Neural progenitor cell (in vitro differentiated cells): Measurements from ENCODE around the gene NRG3. TPM values are rescaled to one million over a fixed set of nuclear protein-coding genes. Genes with fewer than 3 reads are reported as not detected.

Source experiments
- DNase-seq: peaks from one replicate; pipeline ENCODE4 v3.0.0-alpha.2; 2016; ENCODE audit warnings: low spot score
- H2AFZ ChIP-seq: fragments of 200-600 bp; sonication (generic); replicated peaks from 2 replicates; pipeline ENCODE4 v1.6.1; 2016; ENCODE audit warnings: antibody characterized with exemption
- H3F3A ChIP-seq: fragments of 200-600 bp; sonication (generic); 2 replicates; pipeline ENCODE4 v1.6.1; 2016; ENCODE audit warnings: antibody characterized with exemption, low read depth
- H3K27ac ChIP-seq: fragments of 200-600 bp; sonication (generic); 2 replicates; pipeline ENCODE4 v1.5.1; 2016; ENCODE audit warnings: mild to moderate bottlenecking
- H3K27me3 ChIP-seq: fragments of 200-600 bp; sonication (generic); 2 replicates; pipeline ENCODE4 v1.6.1; 2016; ENCODE audit warnings: mild to moderate bottlenecking, moderate library complexity
- H3K36me3 ChIP-seq: fragments of 200-600 bp; sonication (generic); 2 replicates; pipeline ENCODE4 v1.5.1; 2016
- H3K4me1 ChIP-seq: fragments of 200-600 bp; sonication (generic); 2 replicates; pipeline ENCODE4 v1.6.1; 2016; ENCODE audit warnings: mixed run types
- H3K4me2 ChIP-seq: fragments of 200-600 bp; sonication (generic); 2 replicates; pipeline ENCODE4 v1.6.1; 2016
- H3K4me3 ChIP-seq: fragments of 200-600 bp; sonication (generic); 2 replicates; pipeline ENCODE4 v1.5.1; 2016
- H3K79me2 ChIP-seq: fragments of 200-600 bp; sonication (generic); 2 replicates; pipeline ENCODE4 v1.6.1; 2016; ENCODE audit warnings: low read depth
- H3K9ac ChIP-seq: fragments of 200-600 bp; sonication (generic); 2 replicates; pipeline ENCODE4 v1.6.1; 2016
- H3K9me3 ChIP-seq: fragments of 200-600 bp; sonication (generic); 2 replicates; pipeline ENCODE4 v1.5.1; 2016; ENCODE audit warnings: low read depth
- H4K20me1 ChIP-seq: fragments of 200-600 bp; sonication (generic); 2 replicates; pipeline ENCODE4 v1.6.1; 2016; ENCODE audit warnings: low read depth
- H3K27ac Mint-ChIP-seq: 3 replicates; pipeline ENCODE4 v1.8.0; 2021; ENCODE audit warnings: mixed read lengths
- H3K27me3 Mint-ChIP-seq: 2 replicates; pipeline ENCODE4 v1.8.0; 2022; ENCODE audit warnings: low read depth, mild to moderate bottlenecking, inconsistent platforms, moderate library complexity, mixed read lengths; ENCODE audit not compliant: insufficient read depth
- H3K36me3 Mint-ChIP-seq: 3 replicates; pipeline ENCODE4 v1.8.0; 2021; ENCODE audit warnings: mixed read lengths
- H3K4me1 Mint-ChIP-seq: 3 replicates; pipeline ENCODE4 v1.8.0; 2021; ENCODE audit warnings: mixed read lengths
- H3K4me3 Mint-ChIP-seq: 3 replicates; pipeline ENCODE4 v1.8.0; 2021; ENCODE audit warnings: mild to moderate bottlenecking, moderate library complexity, mixed read lengths
- H3K9me3 Mint-ChIP-seq: 3 replicates; pipeline ENCODE4 v1.8.0; 2020; ENCODE audit warnings: mixed read lengths
- EZH2 ChIP-seq: fragments of 200-600 bp; sonication (generic); IDR thresholded peaks from 2 replicates; pipeline ENCODE4 v1.6.1; 2017; ENCODE audit warnings: antibody characterized with exemption, mild to moderate bottlenecking, moderate library complexity
- EZH2phosphoT487 ChIP-seq: fragments of 200-600 bp; sonication (generic); IDR thresholded peaks from 2 replicates; pipeline ENCODE4 v1.6.1; 2017; ENCODE audit warnings: antibody characterized with exemption
- total RNA-seq: library from RNA; depleted of rRNA; stranded (reverse); fragments of >200 nt; gene quantifications from 2 replicates; pipeline ENCODE4 v1.2.3, GENCODE V29; 2015; ENCODE audit warnings: low replicate concordance
- TF ChIP-seq, protein P1 (sequence below): fragments of 200-600 bp; sonication (generic); IDR thresholded peaks from 2 replicates; pipeline ENCODE4 v1.5.1; 2017; ENCODE audit warnings: antibody characterized with exemption, mild to moderate bottlenecking

The NRG3 gene
- total RNA-seq, 1 donor from 2014 or later: 1.9 TPM

DNA sequence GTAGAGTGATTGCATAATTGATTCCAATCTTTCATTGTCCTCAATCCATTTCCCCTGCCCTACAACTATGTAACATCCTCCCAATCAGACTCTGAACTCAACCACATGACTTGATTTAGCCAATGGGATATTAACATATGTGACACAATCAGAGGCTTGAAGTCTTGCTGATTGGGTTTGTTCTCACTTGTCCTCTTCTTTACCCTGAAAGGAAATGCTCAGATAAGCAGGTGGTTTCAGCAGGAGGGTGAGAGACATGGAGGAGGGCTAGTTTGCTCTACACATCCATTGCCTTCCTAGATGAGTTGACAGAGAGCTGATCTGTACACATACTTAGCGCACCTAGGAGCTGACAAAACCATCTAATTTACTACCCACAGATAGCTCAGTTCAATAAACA, 669.4 kb downstream of the NRG3 start:
- H3K9me3 ChIP-seq: no peaks in the 10 kb centered on the region
- H2AFZ ChIP-seq: no peak overlapping the region
- no peak for DNase-seq
- H3K4me2 ChIP-seq: no peak overlapping the region
- Mint-ChIP-seq H3K4me1 (peaks cover 3% of the 10 kb centered on the region), H3K27ac (no peak overlapping the region), H3K36me3 (no peaks in the 10 kb centered on the region), H3K27me3 (peaks cover 3% of the 10 kb centered on the region), H3K4me3 (no peak overlapping the region), H3K9me3 (no peaks in the 10 kb centered on the region)
- H3K4me1 ChIP-seq: no peaks in the 10 kb centered on the region
- no peaks in the 10 kb centered on the region for H3K27me3 ChIP-seq
- no peak overlapping the region for H3K4me3 ChIP-seq
- H3K79me2 ChIP-seq: no peaks in the 10 kb centered on the region
- no peaks in the 10 kb centered on the region for H3F3A ChIP-seq
- no peak overlapping the region for H3K9ac ChIP-seq
- no peaks in the 10 kb centered on the region for H3K36me3 ChIP-seq
- TF ChIP-seq, protein P1, sequence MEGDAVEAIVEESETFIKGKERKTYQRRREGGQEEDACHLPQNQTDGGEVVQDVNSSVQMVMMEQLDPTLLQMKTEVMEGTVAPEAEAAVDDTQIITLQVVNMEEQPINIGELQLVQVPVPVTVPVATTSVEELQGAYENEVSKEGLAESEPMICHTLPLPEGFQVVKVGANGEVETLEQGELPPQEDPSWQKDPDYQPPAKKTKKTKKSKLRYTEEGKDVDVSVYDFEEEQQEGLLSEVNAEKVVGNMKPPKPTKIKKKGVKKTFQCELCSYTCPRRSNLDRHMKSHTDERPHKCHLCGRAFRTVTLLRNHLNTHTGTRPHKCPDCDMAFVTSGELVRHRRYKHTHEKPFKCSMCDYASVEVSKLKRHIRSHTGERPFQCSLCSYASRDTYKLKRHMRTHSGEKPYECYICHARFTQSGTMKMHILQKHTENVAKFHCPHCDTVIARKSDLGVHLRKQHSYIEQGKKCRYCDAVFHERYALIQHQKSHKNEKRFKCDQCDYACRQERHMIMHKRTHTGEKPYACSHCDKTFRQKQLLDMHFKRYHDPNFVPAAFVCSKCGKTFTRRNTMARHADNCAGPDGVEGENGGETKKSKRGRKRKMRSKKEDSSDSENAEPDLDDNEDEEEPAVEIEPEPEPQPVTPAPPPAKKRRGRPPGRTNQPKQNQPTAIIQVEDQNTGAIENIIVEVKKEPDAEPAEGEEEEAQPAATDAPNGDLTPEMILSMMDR: no peak
- no peak for TF ChIP-seq EZH2
- no peak for TF ChIP-seq EZH2phosphoT487
- H4K20me1 ChIP-seq: no peaks in the 10 kb centered on the region
- H3K27ac ChIP-seq: no peak overlapping the region

DNA sequence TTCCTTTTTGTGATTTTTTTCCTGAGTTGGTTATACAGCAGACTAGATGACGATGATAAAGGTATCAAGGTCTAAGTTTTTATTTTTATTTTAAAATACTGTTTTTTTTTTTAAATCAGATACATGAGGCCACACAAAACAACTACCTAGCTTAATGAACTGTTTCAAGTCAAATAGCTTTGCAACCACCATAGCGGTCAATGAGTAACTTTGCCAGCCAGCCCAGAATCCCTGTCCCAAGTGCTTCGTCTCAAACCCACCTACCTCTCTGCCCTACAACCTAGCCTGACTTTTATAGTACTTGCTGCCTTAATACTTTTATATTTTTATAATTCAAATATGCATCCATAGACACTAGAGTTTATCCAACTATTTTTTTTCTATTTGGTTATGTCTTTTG, 676.5 kb downstream of the NRG3 start:
- TF ChIP-seq EZH2phosphoT487: no peak
- TF ChIP-seq EZH2: no peak
- no peak overlapping the region for H2AFZ ChIP-seq
- DNase-seq: no peak
- H3K4me1 ChIP-seq: no peaks in the 10 kb centered on the region
- no peak overlapping the region for H3K27ac ChIP-seq
- H3K36me3 ChIP-seq: no peaks in the 10 kb centered on the region
- H3K4me3 ChIP-seq: no peak overlapping the region
- H3K4me3 Mint-ChIP-seq: no peak overlapping the region
- H3K36me3 Mint-ChIP-seq: no peaks in the 10 kb centered on the region
- no peaks in the 10 kb centered on the region for H3K9me3 ChIP-seq
- H3K27me3 ChIP-seq: no peaks in the 10 kb centered on the region
- H3K79me2 ChIP-seq: no peaks in the 10 kb centered on the region
- H3K4me1 Mint-ChIP-seq: peaks cover 3% of the 10 kb centered on the region
- no peak overlapping the region for H3K4me2 ChIP-seq
- H3F3A ChIP-seq: no peaks in the 10 kb centered on the region
- H3K9ac ChIP-seq: no peak overlapping the region
- H3K27me3 Mint-ChIP-seq: no peaks in the 10 kb centered on the region
- H4K20me1 ChIP-seq: no peaks in the 10 kb centered on the region
- H3K9me3 Mint-ChIP-seq: no peaks in the 10 kb centered on the region
- H3K27ac Mint-ChIP-seq: no peak overlapping the region

DNA sequence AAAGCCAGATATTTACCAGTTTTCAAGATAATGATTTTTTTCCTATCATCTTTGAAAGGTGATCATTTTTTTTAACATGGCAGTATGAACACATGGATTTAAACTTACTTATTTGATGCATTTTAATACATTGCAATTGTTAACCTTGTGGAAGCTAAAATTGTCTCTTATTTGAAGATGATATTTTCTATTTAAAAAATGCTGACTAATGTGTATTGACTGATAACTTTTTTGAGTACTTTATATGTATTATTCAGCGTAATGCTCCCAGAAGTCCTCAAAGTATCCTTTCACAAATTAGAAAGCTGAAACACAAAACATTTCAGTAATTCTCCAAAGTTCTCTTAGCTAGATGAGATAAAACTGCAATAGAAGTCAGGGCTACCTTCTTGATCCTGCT, 677.3 kb downstream of the NRG3 start:
- no peak overlapping the region for H3K4me2 ChIP-seq
- no peak overlapping the region for H3K27ac Mint-ChIP-seq
- no peak for TF ChIP-seq EZH2
- TF ChIP-seq, protein P1: no peak
- no peak for TF ChIP-seq EZH2phosphoT487

DNA sequence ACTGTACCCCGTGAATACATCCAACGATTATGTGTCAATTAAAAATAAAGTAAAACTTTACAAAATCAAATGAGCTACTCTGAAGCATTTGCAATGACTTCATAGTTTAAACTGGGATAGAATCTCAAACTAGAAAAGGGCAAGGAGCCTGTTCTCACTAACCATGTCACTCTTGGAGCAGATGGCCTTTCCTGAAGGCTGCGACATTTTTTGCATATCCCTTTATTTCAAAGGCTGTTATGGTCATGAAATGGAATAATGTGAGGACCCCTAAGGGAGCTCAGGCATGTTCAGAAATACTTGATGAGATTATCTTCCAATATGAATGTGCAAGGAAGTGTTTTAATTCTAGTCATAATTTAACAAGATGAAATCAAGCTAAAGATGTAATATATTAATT, 679.4 kb downstream of the NRG3 start:
- Histone ChIP-seq H4K20me1 (no peaks in the 10 kb centered on the region), H3K4me2 (no peak overlapping the region), H3K9me3 (no peaks in the 10 kb centered on the region), H3K79me2 (no peaks in the 10 kb centered on the region), H3K27ac (no peak overlapping the region), H3K27me3 (no peaks in the 10 kb centered on the region), H3K4me3 (no peak overlapping the region), H3K9ac (no peak overlapping the region), H3F3A (no peaks in the 10 kb centered on the region), H2AFZ (no peak overlapping the region), H3K36me3 (no peaks in the 10 kb centered on the region), H3K4me1 (no peaks in the 10 kb centered on the region)
- no peak overlapping the region for H3K27ac Mint-ChIP-seq
- H3K9me3 Mint-ChIP-seq: no peaks in the 10 kb centered on the region
- H3K36me3 Mint-ChIP-seq: no peaks in the 10 kb centered on the region
- TF ChIP-seq, protein P1: no peak
- TF ChIP-seq EZH2 (no peak), EZH2phosphoT487 (no peak)
- H3K4me3 Mint-ChIP-seq: no peak overlapping the region
- no peaks in the 10 kb centered on the region for H3K27me3 Mint-ChIP-seq
- H3K4me1 Mint-ChIP-seq: peaks cover 3% of the 10 kb centered on the region
- no peak for DNase-seq

More for the DNA sequence above, 677.3 kb downstream of the NRG3 start:
- Histone ChIP-seq H3K4me3 (no peak overlapping the region), H4K20me1 (no peaks in the 10 kb centered on the region), H3K27ac (no peak overlapping the region), H3K9ac (no peak overlapping the region), H3K27me3 (no peaks in the 10 kb centered on the region), H2AFZ (no peak overlapping the region), H3K9me3 (no peaks in the 10 kb centered on the region), H3K4me1 (no peaks in the 10 kb centered on the region), H3F3A (no peaks in the 10 kb centered on the region), H3K36me3 (no peaks in the 10 kb centered on the region), H3K79me2 (no peaks in the 10 kb centered on the region)
- Mint-ChIP-seq H3K36me3 (no peaks in the 10 kb centered on the region), H3K4me3 (no peak overlapping the region), H3K9me3 (no peaks in the 10 kb centered on the region), H3K27me3 (no peaks in the 10 kb centered on the region), H3K4me1 (peaks cover 3% of the 10 kb centered on the region)
- no peak for DNase-seq
